Natural killer cell (primary cell): ENCODE results near the gene SOBP. TPM values are rescaled to one million over a fixed set of nuclear protein-coding genes. Genes with fewer than 3 reads are reported as not detected.

Source experiments
- ATAC-seq, 3 donors: fragments of 150-1000 bp in 2 of 3; fragments of 200-7000 bp in 1 of 3; cut with Tn5 transposase; 1 replicate in 1 of 3; 2 replicates in 2 of 3; pipeline ENCODE4 v1.10.0; 2021; ENCODE audit warnings: mild to moderate bottlenecking in 2 of 3, moderate library complexity in 2 of 3
- DNase-seq, 2 donors: peaks; one replicate each; pipeline versions ENCODE4 v3.0.0 to v3.0.0-alpha.2; 2013 to 2021; ENCODE audit warnings: mixed read lengths in 1 of 2
- H3K27ac ChIP-seq: one replicate; pipeline ENCODE4 v1.5.1; 2013; ENCODE audit warnings: mild to moderate bottlenecking, low read length
- H3K27me3 ChIP-seq: one replicate; pipeline ENCODE4 v1.6.1; 2013; ENCODE audit warnings: low read length; ENCODE audit not compliant: control insufficient read depth, insufficient read depth
- H3K36me3 ChIP-seq: one replicate; pipeline ENCODE4 v1.6.1; 2013; ENCODE audit warnings: low read length; ENCODE audit not compliant: control insufficient read depth, insufficient read depth
- H3K4me1 ChIP-seq: one replicate; pipeline ENCODE4 v1.6.1; 2013; ENCODE audit warnings: low read length; ENCODE audit not compliant: control insufficient read depth, insufficient read depth
- H3K4me3 ChIP-seq: one replicate; pipeline ENCODE4 v1.5.1; 2013; ENCODE audit warnings: low read length
- H3K9me3 ChIP-seq: one replicate; pipeline ENCODE4 v1.6.1; 2013; ENCODE audit warnings: low read length; ENCODE audit not compliant: control insufficient read depth, insufficient read depth
- H3K27ac Mint-ChIP-seq, 2 donors: one replicate each; pipeline ENCODE4 v1.8.0; 2022; ENCODE audit warnings: mild to moderate bottlenecking in 2 of 2, mixed read lengths in 2 of 2, moderate library complexity in 1 of 2
- H3K27me3 Mint-ChIP-seq, 2 donors: one replicate each; pipeline ENCODE4 v1.8.0; 2022; ENCODE audit warnings: low read depth in 2 of 2, mixed read lengths in 2 of 2
- H3K36me3 Mint-ChIP-seq: one replicate; pipeline ENCODE4 v1.8.0; 2022; ENCODE audit warnings: mixed read lengths
- H3K4me1 Mint-ChIP-seq, 2 donors: one replicate each; pipeline ENCODE4 v1.8.0; 2022; ENCODE audit warnings: mixed read lengths in 2 of 2
- H3K4me3 Mint-ChIP-seq: one replicate; pipeline ENCODE4 v1.8.0; 2022; ENCODE audit warnings: mild to moderate bottlenecking, moderate library complexity, mixed read lengths
- H3K9me3 Mint-ChIP-seq, 2 donors: one replicate each; pipeline ENCODE4 v1.8.0; 2022; ENCODE audit warnings: mixed read lengths in 2 of 2
- WGBS: methylation state at CpG from one replicate; pipeline ENCODE4 v1.1.7; 2013; ENCODE audit warnings: missing lambda C conversion rate; ENCODE audit not compliant: insufficient coverage; 5-methylcytosine and 5-hydroxymethylcytosine counted together
- intact Hi-C: fragments of 100-400 bp; cut with micrococcal nuclease; formaldehyde crosslinking; loops from one replicate; pipeline ENCODE4 v1.14.2; 2022
- total RNA-seq, 4 donors: library from RNA; stranded (reverse); fragments of 120-200 nt in 1 of 4; gene quantifications; one replicate each; pipeline versions ENCODE4 v1.2.3 to v1.2.4, GENCODE V29; 2013 to 2022
- TF ChIP-seq, protein P1 (sequence below): fragments of 200-600 bp; IDR thresholded peaks from one replicate; pipeline ENCODE4 v1.8.0; 2022; ENCODE audit warnings: antibody characterized with exemption

The SOBP gene
- total RNA-seq, 3 donors from 2014 or later (not counting 1 experiment from before 2014, with no cell fraction given): 0.16 TPM; not detected in 1

GRCh38 chr6:107599043-107599442, 109.1 kb downstream of the SOBP start:
- Mint-ChIP-seq H3K27me3 (peaks cover 8 to 36% of the 10 kb centered on the region in 2 donors), H3K4me1 (no peaks in the 10 kb centered on the region), H3K9me3 (no peaks in the 10 kb centered on the region), H3K36me3 (no peaks in the 10 kb centered on the region), H3K27ac (no peak overlapping the region), H3K4me3 (no peak overlapping the region)
- no peak for DNase-seq
- H3K4me3 ChIP-seq: no peak overlapping the region
- no peaks in the 10 kb centered on the region for H3K9me3 ChIP-seq
- H3K27me3 ChIP-seq: no peaks in the 10 kb centered on the region
- TF ChIP-seq, protein P1, sequence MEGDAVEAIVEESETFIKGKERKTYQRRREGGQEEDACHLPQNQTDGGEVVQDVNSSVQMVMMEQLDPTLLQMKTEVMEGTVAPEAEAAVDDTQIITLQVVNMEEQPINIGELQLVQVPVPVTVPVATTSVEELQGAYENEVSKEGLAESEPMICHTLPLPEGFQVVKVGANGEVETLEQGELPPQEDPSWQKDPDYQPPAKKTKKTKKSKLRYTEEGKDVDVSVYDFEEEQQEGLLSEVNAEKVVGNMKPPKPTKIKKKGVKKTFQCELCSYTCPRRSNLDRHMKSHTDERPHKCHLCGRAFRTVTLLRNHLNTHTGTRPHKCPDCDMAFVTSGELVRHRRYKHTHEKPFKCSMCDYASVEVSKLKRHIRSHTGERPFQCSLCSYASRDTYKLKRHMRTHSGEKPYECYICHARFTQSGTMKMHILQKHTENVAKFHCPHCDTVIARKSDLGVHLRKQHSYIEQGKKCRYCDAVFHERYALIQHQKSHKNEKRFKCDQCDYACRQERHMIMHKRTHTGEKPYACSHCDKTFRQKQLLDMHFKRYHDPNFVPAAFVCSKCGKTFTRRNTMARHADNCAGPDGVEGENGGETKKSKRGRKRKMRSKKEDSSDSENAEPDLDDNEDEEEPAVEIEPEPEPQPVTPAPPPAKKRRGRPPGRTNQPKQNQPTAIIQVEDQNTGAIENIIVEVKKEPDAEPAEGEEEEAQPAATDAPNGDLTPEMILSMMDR: no peak
- H3K27ac ChIP-seq: no peak overlapping the region
- intact Hi-C loops: no loop called here
- ATAC-seq: no peak
- no peaks in the 10 kb centered on the region for H3K36me3 ChIP-seq
- no peaks in the 10 kb centered on the region for H3K4me1 ChIP-seq
- 64% methylated on average over 2 of the region's 4 CpGs for WGBS

- Mint-ChIP-seq H3K27ac (no peak overlapping the region), H3K4me3 (no peak overlapping the region), H3K36me3 (no peaks in the 10 kb centered on the region), H3K9me3 (no peaks in the 10 kb centered on the region), H3K27me3 (peaks cover 11 to 26% of the 10 kb centered on the region in 2 donors), H3K4me1 (no peaks in the 10 kb centered on the region)
- intact Hi-C loops: no loop called here
- 99% methylated on average over 5 of the region's 5 CpGs for WGBS
- Histone ChIP-seq H3K27me3 (no peaks in the 10 kb centered on the region), H3K27ac (no peak overlapping the region), H3K4me3 (no peak overlapping the region), H3K36me3 (no peaks in the 10 kb centered on the region), H3K9me3 (no peaks in the 10 kb centered on the region), H3K4me1 (no peaks in the 10 kb centered on the region)
- DNase-seq (no peak), ATAC-seq (no peak)
- TF ChIP-seq, protein P1: no peak
Observed at GRCh38 chr6:107600121-107600520, 110.2 kb downstream of the SOBP start.

GRCh38 chr6:107600936-107601335, 111.0 kb downstream of the SOBP start:
- no peaks in the 10 kb centered on the region for H3K27me3 ChIP-seq
- ATAC-seq: no peak
- Mint-ChIP-seq H3K36me3 (no peaks in the 10 kb centered on the region), H3K4me1 (no peaks in the 10 kb centered on the region), H3K27ac (no peak overlapping the region), H3K9me3 (no peaks in the 10 kb centered on the region), H3K27me3 (peaks cover 11 to 26% of the 10 kb centered on the region in 2 donors), H3K4me3 (no peak overlapping the region)
- DNase-seq: no peak
- TF ChIP-seq, protein P1: no peak
- no peak overlapping the region for H3K27ac ChIP-seq
- H3K4me3 ChIP-seq: no peak overlapping the region
- no peaks in the 10 kb centered on the region for H3K9me3 ChIP-seq
- intact Hi-C loops: no loop called here
- 88% methylated on average over 4 of the region's 5 CpGs for WGBS
- no peaks in the 10 kb centered on the region for H3K4me1 ChIP-seq
- no peaks in the 10 kb centered on the region for H3K36me3 ChIP-seq

DNA sequence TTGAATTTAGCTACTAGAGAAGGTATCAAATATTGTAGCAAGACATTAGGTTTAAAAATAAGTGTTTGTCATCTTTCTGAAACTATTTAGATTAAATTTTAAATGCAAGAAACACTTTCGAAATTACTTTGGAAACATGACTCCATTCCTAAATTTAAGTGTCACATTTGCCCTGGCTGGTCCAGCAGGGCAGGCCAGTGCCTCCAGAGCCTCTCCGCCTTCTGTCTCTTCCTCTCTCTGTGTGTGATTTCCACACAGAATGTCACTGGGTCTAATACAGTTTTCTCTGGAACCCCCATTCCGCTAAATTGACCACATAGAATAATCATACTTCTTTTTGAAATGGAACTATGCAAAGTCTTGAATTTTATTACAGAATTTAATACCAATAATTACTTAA, 111.5 kb downstream of the SOBP start:
- H3K4me3 ChIP-seq: no peak overlapping the region
- H3K4me1 Mint-ChIP-seq: no peaks in the 10 kb centered on the region
- no peak for ATAC-seq
- H3K36me3 ChIP-seq: no peaks in the 10 kb centered on the region
- intact Hi-C loops: no loop called here
- no peak for DNase-seq
- H3K36me3 Mint-ChIP-seq: no peaks in the 10 kb centered on the region
- H3K4me1 ChIP-seq: no peaks in the 10 kb centered on the region
- TF ChIP-seq, protein P1: no peak
- no peak overlapping the region for H3K4me3 Mint-ChIP-seq
- 87% methylated on average over 2 of the region's 3 CpGs for WGBS
- H3K9me3 Mint-ChIP-seq: no peaks in the 10 kb centered on the region
- no peaks in the 10 kb centered on the region for H3K9me3 ChIP-seq
- H3K27ac ChIP-seq: no peak overlapping the region
- H3K27me3 Mint-ChIP-seq: peaks cover 11 to 24% of the 10 kb centered on the region in 2 donors
- no peaks in the 10 kb centered on the region for H3K27me3 ChIP-seq
- no peak overlapping the region for H3K27ac Mint-ChIP-seq
